SW 1271 (cell line): ENCODE data around the gene TRNP1.
"Not testable (repeated sequence)": the region's sequence is repeated elsewhere in the genome, so short reads cannot be mapped to it uniquely, and the experiment has no call there.

Experiments
- DNase-seq, 2 experiments: peaks; one replicate each; lab custom pipeline; 2025; lab: John Stamatoyannopoulos, UW

TRNP1 gene

GRCh38 chr1:26993237-26994019, at the start of gene TRNP1:
TSS of gene TRNP1 (plus strand) at chr1:26993692. CDS start at chr1:26993787, 95 bp downstream.
- peak in 1 of 2 experiments; percentile 45 for DNase-seq

- DNase-seq = no peak
Observed at GRCh38 chr1:26945138-26945537, 48.4 kb upstream of the TRNP1 start.

- no peak for DNase-seq
Observed at GRCh38 chr1:26945728-26946127, 47.8 kb upstream of the TRNP1 start.

- no peak for DNase-seq
Observed at GRCh38 chr1:26946270-26946669, 47.2 kb upstream of the TRNP1 start.

GRCh38 chr1:26948725-26949057, 44.8 kb upstream of the TRNP1 start:
- not testable (repeated sequence) for DNase-seq

GRCh38 chr1:26949266-26949925, 44.1 kb upstream of the TRNP1 start:
- DNase-seq = no peak

GRCh38 chr1:26949926-26950319, 43.6 kb upstream of the TRNP1 start:
- no peak for DNase-seq

GRCh38 chr1:26950602-26951001, 42.9 kb upstream of the TRNP1 start:
- DNase-seq = no peak

GRCh38 chr1:26951216-26951615, 42.3 kb upstream of the TRNP1 start:
- DNase-seq = no peak

- DNase-seq = no peak
Observed at GRCh38 chr1:26951821-26952497, 41.5 kb upstream of the TRNP1 start.

GRCh38 chr1:26953374-26953773, 40.1 kb upstream of the TRNP1 start:
- DNase-seq = no peak

GRCh38 chr1:26956321-26956720, 37.2 kb upstream of the TRNP1 start:
- DNase-seq = no peak

GRCh38 chr1:26957306-26957705, 36.2 kb upstream of the TRNP1 start:
- no peak for DNase-seq

GRCh38 chr1:26959270-26959669, 34.2 kb upstream of the TRNP1 start:
- no peak for DNase-seq

GRCh38 chr1:26959722-26960624, 33.5 kb upstream of the TRNP1 start, which contains the start of gene KDF1:
TSS of gene KDF1 (minus strand) at chr1:26960468. CDS start at chr1:26952380, 8,088 bp downstream.
- no peak for DNase-seq

GRCh38 chr1:26960625-26960966, 32.9 kb upstream of the TRNP1 start:
- no peak for DNase-seq

GRCh38 chr1:26961826-26962225, 31.7 kb upstream of the TRNP1 start:
- DNase-seq = peak; percentile 56 to 79

GRCh38 chr1:26965213-26965612, 28.3 kb upstream of the TRNP1 start:
- DNase-seq = no peak

GRCh38 chr1:26965628-26966027, 27.9 kb upstream of the TRNP1 start:
- no peak for DNase-seq

GRCh38 chr1:26970810-26971209, 22.7 kb upstream of the TRNP1 start:
- no peak for DNase-seq

- DNase-seq = no peak
Observed at GRCh38 chr1:26971590-26971989, 21.9 kb upstream of the TRNP1 start.

- DNase-seq = no peak
Observed at GRCh38 chr1:26972390-26972789, 21.1 kb upstream of the TRNP1 start.
